ENCODE measurements around the gene SNRPD2.

SNRPD2 gene

DNA sequence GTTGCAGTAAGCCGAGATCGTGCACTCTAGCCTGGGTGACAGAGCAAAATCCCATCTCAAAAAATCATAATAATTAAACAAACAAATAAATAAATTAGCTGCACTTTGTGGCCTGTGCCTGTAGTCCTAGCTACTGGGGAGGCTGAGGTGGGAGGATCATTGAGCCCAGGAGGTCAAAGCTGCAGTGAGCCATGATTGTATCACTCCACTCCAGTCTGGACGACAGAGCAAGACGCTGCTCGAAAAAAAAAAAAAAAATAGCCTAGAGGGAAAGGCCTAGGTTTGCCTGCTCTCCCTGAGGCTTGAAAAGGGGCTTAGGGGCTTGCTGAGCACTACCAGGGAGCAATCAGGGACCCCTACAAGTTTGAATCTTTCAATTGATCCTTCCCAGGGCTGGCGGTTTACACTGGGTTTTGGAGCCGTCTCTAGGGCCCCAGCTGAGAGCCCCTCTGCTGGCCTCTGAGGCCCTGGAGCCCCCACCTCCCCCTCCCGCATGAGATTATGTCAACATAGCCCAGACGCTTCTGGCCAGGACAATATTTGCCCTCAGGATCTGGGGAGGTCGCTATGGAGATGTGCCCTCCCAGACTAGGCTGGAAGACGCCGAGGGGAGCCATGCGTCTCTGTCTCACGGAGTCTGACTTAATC is 34.1 kb downstream of the SNRPD2 start:
- DNase-seq (ENCODE audit: low spot score): no peak

DNA sequence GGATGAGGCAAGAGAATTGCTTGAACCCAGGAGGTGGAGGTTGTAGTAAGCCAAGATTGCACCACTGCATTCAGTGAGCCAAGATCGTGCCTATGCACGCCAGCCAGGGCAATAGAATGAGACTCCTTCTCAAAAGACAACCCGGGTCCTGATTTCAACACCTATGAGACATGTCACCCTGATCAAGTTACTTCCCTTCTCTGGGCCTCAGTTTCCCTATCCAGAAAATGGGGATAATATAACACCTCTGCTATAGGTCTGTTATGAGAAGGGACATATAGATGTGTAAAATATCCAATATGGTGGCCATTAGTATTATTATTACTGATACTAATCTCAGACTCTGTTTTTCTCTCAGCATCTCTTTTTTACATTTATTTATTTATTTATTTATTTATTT is 36.7 kb downstream of the SNRPD2 start:
- DNase-seq (ENCODE audit: low spot score): no peak

DNA sequence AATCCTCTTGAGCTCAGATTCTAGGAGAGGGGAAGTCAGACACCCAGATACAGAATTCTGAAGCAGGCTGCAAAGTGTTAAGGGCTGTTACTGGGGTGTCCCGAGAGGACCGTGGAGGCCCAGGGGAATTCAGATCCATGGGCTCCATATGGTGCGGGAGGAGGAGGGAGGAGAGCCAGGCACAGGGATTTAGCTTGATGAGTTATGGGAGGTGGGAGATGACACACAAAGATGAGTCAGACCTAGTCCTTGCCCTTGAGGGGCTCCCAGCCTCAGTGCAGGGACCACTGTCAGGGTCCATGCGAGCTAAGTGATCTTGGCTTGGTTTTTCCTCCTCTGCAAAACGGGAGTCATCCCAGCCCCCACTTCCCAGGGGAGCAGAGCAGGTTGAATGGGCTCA is 38.1 kb downstream of the SNRPD2 start:
- no peak for DNase-seq (ENCODE audit: low spot score)

DNA sequence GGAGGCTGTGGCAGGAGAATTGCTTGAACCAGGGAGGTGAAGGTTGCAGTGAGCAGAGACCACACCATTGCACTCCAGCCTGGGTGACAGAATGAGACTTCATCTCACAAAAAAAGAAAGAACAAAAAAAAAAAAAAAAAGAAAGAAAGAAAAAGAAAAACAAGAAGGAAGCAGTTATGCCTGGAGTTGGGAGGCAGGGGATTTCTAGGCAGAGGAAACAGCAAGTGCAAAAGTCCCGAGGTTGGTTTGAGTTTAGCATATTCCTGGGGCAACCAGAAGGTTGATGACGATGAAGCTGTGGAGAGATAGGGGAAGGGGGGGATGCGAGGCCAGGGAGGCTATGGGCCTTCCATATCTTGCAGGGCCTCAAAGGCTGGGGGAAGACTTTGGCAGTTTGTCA is 41.0 kb downstream of the SNRPD2 start:
- no peak for DNase-seq (ENCODE audit: low spot score)

DNA sequence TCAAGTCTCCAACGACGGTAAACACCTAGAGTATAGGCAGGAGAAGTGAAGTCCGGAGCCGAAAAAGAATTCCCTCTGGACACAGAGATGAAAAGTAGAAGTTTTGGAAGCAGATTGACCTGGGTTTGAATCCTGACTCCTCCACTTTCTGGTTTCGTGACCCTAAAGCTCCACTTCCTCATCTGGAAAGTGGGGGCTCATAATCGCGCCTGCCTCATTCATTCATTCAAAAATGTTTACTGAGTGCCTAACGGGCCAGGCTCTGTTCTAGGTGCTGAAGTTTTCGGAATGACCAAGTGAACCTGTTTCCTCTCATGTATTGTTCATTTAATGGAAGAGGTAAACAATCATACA is 45.4 kb downstream of the SNRPD2 start:
- DNase-seq (ENCODE audit: low spot score): no peak

DNA sequence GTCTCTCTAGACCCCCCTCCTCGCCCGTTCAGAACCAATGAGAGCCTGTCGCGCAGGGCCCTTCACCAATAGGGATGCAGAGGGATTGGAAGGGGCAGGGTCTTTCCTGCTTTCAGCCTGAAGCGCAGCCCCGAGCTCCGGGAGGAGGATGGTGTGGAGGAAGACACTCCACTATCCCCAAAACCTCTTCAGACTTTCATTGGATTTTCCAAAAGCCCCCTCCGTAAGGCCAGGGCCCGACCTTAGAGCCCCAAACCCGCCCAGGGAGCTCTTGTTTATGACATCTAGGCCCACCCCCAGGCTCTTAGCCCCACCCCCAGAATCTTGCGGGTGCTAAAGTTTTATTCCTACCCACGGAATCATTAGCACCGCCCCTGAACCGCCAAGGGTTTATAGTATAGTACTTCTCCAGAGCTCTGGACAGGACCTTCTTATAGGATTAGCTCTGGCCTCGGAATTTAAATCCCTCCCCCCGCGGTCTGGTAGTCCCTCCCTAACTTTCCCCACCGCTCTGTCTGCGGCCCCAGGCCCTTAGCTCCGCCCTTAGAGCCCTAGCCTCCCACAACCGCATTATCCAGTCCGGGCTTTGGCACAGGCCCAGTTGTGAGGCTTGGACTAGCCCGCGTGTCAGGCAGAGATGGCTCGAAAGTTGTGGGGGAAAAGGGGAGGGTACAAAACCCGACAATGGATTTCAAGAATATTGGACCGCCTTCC is 46.0 kb downstream of the SNRPD2 start:
- DNase-seq (ENCODE audit: low spot score): peak; percentile 98

DNA sequence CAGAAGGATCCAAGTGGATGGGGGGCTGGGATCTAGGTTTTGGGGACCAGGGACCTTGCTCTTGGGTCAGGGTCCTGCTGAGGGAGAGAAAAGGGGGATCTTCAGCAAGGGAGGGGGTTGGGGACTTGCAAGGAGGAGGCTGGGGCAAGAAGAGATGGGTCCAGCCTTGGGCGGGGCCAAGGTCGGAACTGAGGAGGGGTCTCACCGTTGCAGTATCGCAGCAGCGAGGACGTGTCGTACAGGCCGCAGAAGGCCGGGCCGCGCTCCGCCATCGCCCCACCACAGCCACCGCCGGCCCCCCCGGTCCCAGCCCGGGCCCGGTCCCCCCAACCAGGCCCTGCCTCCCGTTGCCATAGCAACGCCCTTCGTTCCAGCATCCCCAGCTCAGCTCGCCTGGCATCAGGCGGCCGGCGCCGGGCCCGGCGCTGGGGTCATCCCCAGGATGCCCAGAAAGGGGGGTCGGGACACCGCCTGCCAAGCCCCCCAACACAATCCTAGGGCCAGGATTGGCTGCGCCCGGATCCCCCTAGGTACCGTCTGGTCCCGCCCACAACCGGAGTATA is 46.6 kb downstream of the SNRPD2 start:
- DNase-seq (ENCODE audit: low spot score): peak; percentile 98

DNA sequence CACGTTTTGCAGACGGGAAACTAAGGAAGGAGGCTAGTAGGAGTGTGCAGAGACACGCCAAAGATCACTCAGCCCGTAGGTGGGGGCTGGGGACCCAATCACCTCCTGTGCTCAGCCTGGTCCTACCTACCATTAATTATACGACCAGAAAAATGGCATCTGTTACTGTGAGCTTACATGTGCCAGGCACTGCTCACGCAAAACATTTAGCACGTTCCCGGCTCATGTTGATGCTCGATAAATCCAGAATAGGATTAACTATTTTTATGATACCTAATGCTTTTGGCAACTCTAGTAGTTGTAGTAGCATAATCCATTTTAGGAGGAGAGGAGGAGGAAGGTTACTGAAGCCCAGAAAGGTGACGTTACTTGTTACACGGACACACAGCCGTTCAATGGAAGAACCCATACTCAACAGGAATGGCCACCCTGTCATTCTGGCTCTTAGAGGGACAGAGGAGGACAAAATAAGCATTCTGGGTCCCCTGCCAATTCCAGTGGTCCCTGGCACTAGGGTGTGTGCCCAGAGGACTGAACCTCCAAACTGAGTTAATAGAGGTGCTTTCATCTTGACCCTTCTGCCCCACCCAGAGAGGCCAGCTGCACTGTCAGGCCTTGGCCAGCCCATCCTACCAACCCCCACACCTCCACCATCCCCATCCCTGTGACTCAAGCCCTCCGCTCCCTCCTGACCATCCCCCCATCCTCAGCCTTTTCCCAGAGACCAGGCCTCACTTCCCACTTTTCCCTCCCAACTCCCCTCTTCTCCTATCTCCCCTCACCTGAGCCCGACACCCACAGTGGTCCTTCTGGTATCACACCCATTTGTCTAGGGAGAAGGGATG is 47.6 kb downstream of the SNRPD2 start:
- DNase-seq (ENCODE audit: low spot score): no peak

DNA sequence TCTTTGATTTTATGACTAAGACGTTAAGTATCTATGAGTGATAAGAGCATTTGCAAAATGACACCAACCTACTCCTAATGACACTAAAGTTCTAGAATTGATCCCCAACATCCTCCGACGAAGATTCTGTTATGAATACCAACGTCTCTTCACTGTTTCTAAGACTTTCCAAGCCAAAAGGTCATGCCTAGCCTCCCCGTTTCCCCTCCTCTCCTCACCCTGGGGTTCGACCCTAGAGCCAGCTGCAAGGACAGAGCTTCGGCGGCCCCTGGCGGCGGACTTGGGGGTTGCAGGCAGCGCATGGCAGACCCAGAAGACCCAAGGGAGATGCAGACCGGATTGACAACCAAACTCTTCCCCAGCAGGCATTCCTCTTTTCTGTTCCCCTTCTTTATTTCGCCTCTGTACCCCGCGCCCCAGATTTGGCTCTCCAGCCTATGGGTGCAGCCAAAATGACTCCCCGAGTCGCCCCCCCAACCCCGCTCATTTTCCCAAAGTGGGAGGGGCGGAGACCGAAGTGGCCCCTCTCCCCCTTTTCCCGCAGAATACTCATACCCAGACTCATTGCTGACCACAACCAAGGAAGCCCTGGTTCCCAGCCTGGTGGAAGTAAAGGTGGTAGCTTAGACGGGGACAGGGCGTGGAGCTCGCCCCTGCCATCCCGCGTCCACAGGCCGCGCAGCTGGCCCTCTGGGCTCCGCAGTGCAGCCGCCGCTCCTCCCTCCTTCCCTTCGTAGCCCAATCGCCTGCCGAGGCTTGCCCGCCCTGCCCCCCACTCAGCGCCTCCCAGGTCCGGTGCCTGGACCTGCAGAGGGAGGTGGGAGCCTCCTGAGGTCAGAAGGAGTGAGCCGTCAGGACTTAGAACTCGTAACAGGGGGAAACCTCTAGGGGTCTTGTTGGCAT is 48.5 kb downstream of the SNRPD2 start:
- peak; percentile 87 for DNase-seq (ENCODE audit: low spot score)

DNA sequence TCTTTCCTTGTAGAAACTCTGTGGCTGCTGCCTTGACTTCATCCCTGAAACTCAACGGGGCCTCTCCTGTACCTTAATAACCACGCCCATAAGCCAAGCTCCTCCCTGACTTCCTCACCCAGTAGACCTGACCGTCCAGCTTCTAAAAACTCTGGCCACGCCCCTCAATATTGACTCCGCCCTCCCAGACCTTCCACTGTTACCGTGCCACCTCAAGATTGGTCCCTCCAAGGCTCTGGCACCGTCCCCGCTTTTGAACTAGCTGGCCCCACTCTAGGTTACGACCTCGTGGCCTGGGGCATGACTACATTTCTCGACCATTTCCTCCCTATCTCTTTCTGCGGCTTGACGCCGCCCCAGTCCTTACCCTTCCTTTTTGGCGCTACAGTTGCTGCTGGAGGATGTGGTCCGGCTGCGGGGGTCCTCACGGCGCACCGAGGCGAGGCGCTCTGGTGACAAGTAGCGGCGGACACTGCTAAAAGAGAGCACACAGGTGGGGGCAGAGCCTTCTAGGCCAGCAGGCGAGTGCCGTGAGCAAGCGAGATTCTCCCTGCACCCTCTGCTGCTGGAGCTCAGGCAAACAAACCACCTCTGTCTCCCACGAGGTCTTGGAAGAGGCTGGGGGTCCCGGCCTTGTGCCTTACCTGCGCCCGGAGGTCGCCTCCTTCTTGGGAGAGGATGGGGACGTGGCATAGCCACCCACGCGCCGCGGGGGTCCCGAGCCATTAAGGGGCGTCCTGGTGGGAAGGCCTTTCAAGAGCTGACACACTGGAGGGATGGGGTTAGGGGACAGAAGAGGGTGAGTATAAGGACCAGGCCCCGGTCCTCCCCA is 50.3 kb downstream of the SNRPD2 start:
- DNase-seq (ENCODE audit: low spot score): no peak

DNA sequence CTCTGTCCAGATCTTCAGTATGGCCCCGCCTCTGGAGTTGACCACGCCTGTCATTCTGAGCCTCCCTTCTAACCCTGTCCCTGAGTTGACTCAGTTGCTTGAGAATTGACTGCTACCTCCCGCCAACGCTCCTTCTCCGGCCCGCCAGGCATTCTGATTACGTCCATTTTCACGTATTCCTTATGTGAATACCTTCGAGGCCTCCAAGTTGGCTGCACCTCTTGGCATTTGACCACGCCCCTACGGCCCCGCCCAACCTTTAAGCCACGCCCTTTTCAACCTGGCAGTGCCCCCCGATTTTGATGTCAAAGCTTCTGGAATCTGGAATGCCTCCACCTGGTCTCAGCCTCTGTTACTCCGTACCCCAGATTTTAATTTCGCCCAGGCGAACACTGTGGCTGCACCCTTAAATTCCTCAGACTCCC is 50.9 kb downstream of the SNRPD2 start:
- DNase-seq (ENCODE audit: low spot score): no peak

DNA sequence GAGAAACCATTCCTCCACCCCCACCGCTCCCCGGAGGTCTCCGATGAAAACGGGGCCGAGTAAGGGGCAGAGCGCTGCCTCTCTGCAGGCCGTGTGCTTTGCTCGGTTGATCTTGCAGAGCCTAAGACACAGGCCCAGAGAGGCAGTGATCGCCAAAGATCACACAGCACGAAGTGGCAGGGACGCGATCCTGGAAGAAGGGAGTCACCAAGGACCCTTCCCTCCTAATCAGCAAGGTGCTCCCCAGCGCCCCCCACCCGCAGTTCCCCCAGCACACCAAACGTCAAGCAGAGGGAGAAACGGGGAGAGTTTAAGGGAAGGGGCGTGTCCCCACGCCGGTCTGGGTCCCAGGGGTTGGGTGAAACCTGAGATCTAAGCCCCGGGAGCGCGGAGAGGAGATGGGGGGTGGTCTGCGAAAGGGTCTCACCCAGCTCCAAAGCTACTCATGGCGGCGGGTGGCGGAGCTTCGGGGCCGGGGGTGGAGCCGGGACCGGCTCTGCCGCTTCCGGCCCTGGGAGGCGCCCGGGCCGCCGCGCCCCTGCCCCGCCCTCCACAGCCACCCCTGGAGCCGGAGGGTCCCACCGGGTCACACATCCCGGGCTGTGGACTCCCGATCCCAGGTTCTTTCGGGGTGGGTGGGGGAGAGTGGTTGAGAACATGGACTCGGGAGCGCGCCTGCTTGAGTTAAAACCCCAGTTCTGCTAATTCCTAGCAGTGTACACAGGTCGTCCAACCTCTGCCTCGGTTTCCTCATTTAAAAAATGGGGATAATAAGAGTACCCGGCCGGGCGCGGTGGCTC is 52.6 kb downstream of the SNRPD2 start, which contains the start of gene EML2:
TSS of gene EML2 (minus strand) at position 468 of the 800 bp plus-strand sequence. CDS start at position 447, 21 bp downstream.
- DNase-seq (ENCODE audit: low spot score): no peak

DNA sequence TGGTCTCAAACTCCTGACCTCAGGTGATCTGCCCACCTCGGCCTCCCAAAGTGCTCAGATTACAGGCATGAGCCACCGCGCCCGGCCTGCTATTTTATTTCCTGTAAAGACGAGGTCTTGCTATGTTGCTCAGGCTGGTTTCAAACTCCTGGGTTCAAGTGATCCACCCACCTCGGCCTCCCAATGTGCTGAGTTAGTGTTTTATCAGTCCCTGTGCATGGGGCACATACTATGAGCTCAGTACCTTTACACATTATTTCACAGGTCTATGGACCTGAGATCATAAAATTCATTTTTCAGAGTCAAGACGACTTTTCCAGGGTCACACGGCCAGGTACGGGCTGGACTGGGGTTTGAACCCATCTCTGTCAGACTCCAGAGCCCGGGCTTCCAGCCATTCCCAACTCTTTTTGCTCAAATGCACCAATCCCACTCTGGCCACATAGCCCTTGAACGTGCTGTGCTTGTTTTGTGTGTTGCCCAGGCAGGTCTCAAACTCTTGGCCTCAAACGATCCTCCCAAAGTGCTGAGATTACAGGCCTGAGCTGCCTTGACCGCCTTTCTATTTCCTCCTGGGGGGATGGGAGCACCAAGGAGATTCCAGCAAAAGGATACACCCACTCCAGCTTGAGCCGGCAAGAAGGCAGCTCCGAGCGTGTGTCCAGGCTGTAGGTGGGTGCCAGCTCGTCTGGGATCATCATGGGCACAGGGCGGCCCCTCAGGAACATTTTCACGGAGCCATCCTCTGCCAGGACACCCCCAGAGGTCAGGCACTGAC is 53.7 kb downstream of the SNRPD2 start:
- DNase-seq (ENCODE audit: low spot score): no peak

All from putamen (tissue), 1 donor.